Ishikawa (cell line): ENCODE measurements around the gene NOL6.

Experiments used
- EGR1 ChIP-seq: IDR thresholded peaks from 2 replicates; pipeline ENCODE4 v1.6.1; 2012
- EP300 ChIP-seq: IDR thresholded peaks from 2 replicates; pipeline ENCODE4 v1.6.1; 2012; ENCODE audit warnings: borderline replicate concordance
- FOXM1 ChIP-seq: IDR thresholded peaks from 2 replicates; pipeline ENCODE4 v1.6.1; 2012; ENCODE audit warnings: low read depth, borderline replicate concordance
- MAX ChIP-seq: IDR thresholded peaks from 2 replicates; pipeline ENCODE4 v1.6.1; 2012
- NFIC ChIP-seq: IDR thresholded peaks from 2 replicates; pipeline ENCODE4 v1.6.1; 2012
- RAD21 ChIP-seq: IDR thresholded peaks from 2 replicates; pipeline ENCODE4 v1.6.1; 2012; ENCODE audit warnings: low read depth
- REST ChIP-seq: IDR thresholded peaks from 2 replicates; pipeline ENCODE4 v1.6.1; 2012; ENCODE audit warnings: low read depth, mild to moderate bottlenecking
- TAF1 ChIP-seq: IDR thresholded peaks from 2 replicates; pipeline ENCODE4 v1.6.1; 2012; ENCODE audit warnings: low read depth, mild to moderate bottlenecking
- TCF12 ChIP-seq: IDR thresholded peaks from 2 replicates; pipeline ENCODE4 v1.6.1; 2012; ENCODE audit warnings: low read depth
- TEAD4 ChIP-seq: IDR thresholded peaks from 2 replicates; pipeline ENCODE4 v1.6.1; 2012

- no peak for TF ChIP-seq MAX
- no peak for TF ChIP-seq TAF1
- no peak for TF ChIP-seq REST
- no peak for TF ChIP-seq NFIC
- TF ChIP-seq RAD21: no peak
- no peak for TF ChIP-seq FOXM1
- no peak for TF ChIP-seq TCF12
- TF ChIP-seq EP300: no peak
- no peak for TF ChIP-seq EGR1
- no peak for TF ChIP-seq TEAD4
Observed at GRCh38 chr9:33465096-33465495, 8.6 kb downstream of the NOL6 start.
